GM10266 (cell line): ENCODE data around the gene OTX2.
A peak's percentile ranks its signal among the peaks of the same experiment; 100 is the strongest.

ENCODE experiments used
- DNase-seq: peaks from one replicate; pipeline ENCODE4 v3.0.0; 2012; ENCODE audit errors: extremely low spot score
- TF ChIP-seq, protein P1 (sequence below): IDR thresholded peaks from 2 replicates; pipeline ENCODE4 v1.5.1; 2012; ENCODE audit warnings: mild to moderate bottlenecking, low read depth; ENCODE audit not compliant: control insufficient read depth, insufficient read depth; ENCODE audit errors: missing control alignments

OTX2 gene

GRCh38 chr14:56798447-56799342 is 11.6 kb downstream of the OTX2 start:
- TF ChIP-seq, protein P1, sequence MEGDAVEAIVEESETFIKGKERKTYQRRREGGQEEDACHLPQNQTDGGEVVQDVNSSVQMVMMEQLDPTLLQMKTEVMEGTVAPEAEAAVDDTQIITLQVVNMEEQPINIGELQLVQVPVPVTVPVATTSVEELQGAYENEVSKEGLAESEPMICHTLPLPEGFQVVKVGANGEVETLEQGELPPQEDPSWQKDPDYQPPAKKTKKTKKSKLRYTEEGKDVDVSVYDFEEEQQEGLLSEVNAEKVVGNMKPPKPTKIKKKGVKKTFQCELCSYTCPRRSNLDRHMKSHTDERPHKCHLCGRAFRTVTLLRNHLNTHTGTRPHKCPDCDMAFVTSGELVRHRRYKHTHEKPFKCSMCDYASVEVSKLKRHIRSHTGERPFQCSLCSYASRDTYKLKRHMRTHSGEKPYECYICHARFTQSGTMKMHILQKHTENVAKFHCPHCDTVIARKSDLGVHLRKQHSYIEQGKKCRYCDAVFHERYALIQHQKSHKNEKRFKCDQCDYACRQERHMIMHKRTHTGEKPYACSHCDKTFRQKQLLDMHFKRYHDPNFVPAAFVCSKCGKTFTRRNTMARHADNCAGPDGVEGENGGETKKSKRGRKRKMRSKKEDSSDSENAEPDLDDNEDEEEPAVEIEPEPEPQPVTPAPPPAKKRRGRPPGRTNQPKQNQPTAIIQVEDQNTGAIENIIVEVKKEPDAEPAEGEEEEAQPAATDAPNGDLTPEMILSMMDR, result no peak
- peak; percentile 14 for DNase-seq

- peak; percentile 30 for DNase-seq
- TF ChIP-seq, protein P1, result no peak
Observed at GRCh38 chr14:56797569-56798446, 12.5 kb downstream of the OTX2 start.

DNA sequence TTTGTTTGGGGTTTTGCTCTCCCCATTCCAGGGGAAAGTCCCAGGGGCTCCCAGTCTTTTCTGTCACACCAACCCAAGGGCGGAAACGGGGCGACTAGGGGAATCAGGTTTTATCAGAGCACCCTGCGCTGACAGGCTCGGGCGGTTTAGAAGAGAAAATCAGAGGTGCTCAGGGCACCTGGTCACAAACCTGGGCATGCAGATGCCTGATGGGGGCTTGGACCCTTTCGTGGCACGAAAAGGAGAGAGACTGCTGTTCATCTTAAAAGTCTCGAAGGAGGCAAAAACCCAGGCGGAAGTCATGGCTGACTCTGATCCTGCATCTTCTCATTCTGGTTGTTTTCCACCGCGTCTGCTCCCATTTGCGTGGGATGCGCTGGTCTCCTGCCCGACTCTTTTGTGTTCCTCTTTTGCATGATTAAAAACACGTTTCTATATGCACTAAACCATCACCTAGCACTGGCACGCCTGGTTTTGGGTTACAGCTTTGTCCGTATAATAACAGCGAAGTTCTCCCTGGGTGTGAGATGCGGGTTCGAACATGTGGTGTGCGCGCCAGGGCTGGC is 13.2 kb downstream of the OTX2 start:
- DNase-seq, result peak; percentile 34
- TF ChIP-seq, protein P1, result no peak

DNA sequence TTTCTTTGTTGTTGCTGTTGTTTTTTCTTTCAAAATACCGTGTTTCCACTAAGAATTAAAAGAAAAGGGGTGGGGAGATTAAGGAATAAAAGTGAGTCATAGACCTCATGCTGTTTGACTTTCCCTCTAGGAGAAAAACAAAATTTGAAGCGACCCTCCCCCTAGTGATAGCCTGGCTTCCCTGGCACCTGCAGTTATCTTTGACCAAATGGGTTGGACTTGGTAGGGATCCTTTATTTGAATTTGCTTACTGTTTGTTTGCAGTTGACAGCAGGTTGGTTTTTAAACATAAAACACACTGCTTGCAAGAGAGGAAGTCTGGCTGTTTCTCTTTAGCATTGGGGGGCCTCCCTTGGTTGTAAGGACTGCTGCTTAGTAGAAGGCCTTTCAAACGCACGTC is 14.0 kb downstream of the OTX2 start:
- DNase-seq, result no peak
- TF ChIP-seq, protein P1, result no peak

DNA sequence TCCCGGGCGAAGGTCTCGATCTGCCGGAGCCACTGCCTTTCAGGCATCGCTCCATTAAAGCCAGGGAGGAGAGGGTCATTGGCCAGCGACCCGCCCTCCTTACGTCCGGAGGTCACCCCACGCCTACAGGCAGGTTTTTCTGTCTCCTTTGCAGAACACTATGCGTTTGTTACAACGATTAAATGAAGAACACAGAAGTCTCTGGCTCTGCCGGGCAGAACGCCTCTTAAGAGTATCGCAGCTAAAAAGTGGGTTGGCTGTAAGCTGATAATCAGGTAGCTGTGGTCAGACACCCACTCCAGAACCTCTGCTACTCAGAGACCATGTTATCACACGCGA is 15.0 kb downstream of the OTX2 start:
- TF ChIP-seq, protein P1, result no peak
- DNase-seq, result peak; percentile 25

DNA sequence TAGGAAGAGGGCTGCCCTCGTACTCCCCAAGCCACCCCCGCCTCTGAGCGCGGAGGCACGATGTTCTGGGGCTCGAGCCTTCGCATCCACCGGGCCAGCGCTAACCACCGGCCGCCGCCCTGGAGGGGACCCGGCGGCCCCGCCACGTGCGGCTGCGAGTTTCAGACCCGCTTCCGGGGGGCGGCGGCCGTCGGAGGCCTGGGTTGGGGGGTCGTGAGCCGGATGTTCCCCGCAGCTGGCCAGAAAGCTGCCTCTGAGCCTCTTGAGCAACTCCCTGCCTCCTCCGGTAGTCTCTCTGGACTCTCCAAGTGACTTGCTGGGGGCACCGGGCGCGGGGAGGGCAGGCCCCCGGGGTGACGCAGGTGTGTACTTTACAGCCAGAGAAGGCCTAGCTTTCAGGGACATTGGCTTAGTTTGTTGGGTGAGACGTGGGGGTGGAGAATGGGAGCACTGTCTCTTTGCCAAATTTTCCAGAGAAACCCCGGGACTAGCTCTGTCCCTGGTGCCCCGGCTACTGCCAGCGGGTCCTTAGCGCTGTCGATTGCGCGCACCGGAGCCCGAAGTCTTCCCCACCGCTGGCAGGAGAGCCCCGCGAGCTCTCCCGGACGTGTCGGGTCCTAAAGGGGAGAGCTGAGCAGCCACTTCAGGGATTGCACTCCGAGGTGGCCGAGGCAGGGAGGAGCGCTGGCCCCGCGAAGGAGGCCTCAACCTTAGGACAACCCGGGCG is 15.6 kb downstream of the OTX2 start:
- peak; percentile 28 for DNase-seq

More for the DNA sequence above, 15.6 kb downstream of the OTX2 start:
- TF ChIP-seq, protein P1, result no peak
